H1 (cell line): Measurements from ENCODE around the gene NASP. TPM values are rescaled to one million over a fixed set of nuclear protein-coding genes. Genes with fewer than 3 reads are reported as not detected.

Experiments used
- CTCF ChIP-seq, 3 experiments: IDR thresholded peaks; 1 replicate in 2 of 3; 2 replicates in 1 of 3; pipeline versions ENCODE4 v1.5.1 to v1.6.1; 2011; ENCODE audit warnings: low read length in 3 of 3, mild to moderate bottlenecking in 3 of 3, inconsistent platforms in 2 of 3, low read depth in 1 of 3, moderate library complexity in 1 of 3; ENCODE audit not compliant: insufficient read depth in 1 of 3; ENCODE audit errors: control extremely low read depth in 1 of 3
- polyA plus RNA-seq, 7 experiments: library from polyadenylated mRNA; depleted of rRNA in 3 of 7; stranded (reverse) in 5 of 7; unstranded in 2 of 7; fragments of >200 nt in 5 of 7; fragments of 200-250 nt in 2 of 7; gene quantifications; 1 replicate in 5 of 7; 2 replicates in 1 of 7; 4 replicates in 1 of 7; pipeline versions ENCODE4 v1.2.1 to v1.2.3, GENCODE V29; 2011 to 2013; ENCODE audit warnings: missing spikeins in 2 of 7, mixed read lengths in 2 of 7
- total RNA-seq: library from RNA; stranded (reverse); fragmentation: NEBNext Ultra II Directional; extraction: Animal tissue kit (Norgen Biotek cat#: 25700); gene quantifications from 2 replicates; pipeline ENCODE4 v1.2.1, GENCODE V29; 2021

NASP gene
- total and polyA plus RNA-seq, 2 of the 8 experiments (the other 6 are each of a cell fraction or from before 2014, with no cell fraction given), result 263 to 647 TPM

DNA sequence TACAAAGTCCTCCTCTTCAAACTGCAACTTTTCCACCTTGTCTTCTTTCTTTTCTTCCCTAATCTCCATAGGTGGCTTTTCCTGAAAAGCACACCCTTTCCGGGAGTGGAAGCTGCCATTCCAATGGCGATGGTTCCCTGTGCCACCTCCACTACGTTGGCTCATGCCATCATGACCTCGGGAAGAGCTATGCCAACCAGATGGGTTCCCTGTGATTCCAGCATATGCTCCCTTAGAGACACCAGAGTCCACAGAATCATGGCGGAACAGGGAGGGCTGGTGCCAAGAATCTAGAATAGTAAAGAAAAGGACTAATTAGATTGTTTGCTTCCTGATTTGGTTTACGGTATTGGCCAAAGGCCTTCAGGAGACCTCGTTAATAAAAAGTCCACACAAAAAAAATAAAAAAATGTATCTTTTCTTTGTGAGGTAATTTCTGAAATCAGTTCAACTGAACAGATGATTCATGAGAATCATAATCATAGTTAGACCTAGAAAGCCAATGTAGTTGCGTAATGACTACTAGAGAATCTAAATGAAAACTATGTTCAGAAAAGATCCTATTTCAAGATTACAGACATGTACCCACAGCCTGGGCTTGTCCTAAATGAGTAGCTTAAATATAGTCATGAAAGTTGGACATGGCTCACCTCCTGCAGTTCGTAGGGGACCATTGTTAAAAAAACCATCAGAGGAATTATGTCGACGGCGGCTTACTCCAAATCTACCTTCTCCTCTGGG, 70.9 kb downstream of the NASP start (continued):
- no peak for TF ChIP-seq CTCF (IDR thresholded peaks at IDR 0.05; ENCODE audit: control extremely low read depth in 1 of 3, insufficient read depth in 1 of 3, low read depth in 1 of 3, low read length in 3 of 3)
